NCI-H1417 (cell line): ENCODE data around the gene EPHB3.
"Not testable (repeated sequence)": the region's sequence is repeated elsewhere in the genome, so short reads cannot be mapped to it uniquely, and the experiment has no call there.

Experiments
- DNase-seq, 3 experiments: peaks; one replicate each; lab custom pipeline; 2025; lab: John Stamatoyannopoulos, UW

Gene EPHB3

DNA sequence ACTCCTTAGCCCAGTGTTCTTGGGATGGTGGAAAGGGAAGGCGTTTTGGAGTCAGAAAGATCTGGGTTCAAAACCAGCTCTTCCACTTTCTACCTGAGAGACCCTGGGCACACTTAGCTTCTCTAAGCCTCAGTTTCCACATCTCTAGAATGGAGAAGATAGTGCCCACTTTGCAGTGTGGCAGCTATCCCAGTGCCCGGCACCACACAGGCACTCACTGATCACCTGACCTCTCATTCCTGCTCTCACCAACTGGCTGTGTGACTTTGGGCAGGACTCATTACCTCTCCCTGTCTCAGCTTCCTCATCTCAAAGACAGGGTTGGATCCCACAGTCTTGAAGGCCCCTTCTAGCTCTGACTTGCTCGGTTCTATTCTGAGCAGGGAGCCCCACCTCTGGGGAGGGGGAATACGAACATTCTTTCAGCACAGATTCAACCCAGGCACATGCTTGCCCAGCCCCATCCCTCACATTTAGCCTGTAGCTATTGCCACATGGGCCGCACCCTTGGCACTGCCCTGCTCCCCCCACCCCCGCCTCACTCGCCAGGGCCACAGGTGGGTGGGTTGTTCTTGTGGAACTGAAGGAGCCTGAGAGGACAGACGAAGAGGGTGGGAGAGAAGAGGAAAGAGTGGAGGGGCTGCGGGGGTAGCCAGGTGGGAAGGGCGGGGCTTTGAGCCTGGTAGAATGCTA, 39.2 kb downstream of the EPHB3 start:
- peak in 2 of 3 experiments; percentile 29 to 48 for DNase-seq

DNA sequence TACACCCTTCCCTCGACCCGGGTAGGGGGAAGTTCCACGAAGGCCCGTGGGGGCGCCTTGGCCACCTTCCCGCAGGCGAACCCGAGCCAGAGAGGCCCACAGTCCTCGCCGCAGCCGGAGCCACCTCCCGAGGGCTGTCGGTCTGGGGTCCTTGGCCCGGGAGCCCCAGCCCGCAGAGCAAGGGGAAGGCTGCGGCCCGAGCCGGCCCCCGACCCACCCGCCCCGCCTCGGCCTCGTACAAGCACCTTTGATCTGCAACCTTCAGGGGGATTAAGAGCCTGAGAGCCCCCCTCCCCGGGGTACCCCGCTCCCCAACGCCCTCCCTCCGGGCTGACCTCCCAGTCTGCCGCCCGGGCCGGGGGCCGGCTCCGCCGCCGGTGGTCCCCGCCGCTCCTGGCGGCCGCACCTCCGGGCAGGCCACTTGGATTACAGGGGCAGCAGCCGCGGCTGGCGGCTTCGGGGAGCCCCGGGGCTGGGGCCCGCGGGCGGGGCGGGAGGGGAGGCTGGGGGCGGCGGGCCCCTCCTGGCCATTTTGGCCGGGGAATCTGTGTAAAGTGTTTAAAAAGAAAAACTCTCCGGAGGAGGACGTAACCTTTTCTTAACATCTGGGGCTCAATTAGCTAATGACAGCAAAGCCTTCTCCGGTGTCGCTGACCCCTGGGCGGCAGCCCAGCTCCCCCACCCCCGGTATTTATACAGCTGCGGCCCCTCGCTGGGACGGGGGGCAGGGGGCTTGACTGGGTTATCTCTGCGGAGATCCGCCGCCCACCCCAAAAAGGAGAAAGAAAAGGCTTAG, 40.2 kb downstream of the EPHB3 start:
- DNase-seq, result peak in 2 of 3 experiments; percentile 67 to 69

DNA sequence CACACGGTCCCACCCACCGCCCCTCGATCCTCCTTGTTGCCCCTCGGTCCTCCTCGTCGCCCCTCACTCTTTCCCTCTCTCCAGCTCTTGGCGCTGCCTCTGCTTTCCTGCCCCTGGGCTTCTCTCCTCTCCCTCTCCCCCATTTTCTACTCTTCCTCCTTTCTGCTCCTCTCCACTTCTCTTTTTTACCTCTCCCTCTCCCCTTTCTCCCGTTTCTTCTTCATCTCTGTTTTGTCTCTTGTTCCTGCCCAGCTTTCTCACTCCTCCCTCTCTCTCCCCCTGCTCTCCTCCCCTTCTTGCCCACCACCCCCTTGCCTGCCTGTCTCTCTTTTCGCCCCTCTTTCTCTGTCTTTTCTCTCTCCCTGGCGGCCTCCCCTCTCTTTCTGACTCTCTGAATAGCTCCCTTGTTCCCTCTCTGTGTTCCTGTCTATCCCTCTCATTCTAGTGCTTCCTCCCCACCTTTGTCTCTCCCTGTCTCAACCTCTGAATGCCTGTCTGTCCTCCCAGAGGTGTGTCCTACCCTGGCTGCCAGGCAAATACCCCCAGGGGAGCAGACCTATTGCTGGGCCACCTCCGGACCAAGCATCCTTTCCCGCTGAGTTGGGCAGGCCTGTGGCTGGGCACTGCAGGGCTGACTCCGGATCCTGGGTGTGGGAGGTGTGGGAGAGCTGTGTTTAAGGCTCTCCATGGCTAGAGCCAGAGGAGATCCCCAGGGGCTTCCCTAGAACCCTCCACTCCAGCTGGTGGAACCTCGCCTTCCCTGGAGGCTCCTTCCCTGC, 41.0 kb downstream of the EPHB3 start:
- peak in 2 of 3 experiments; percentile 64 to 82 for DNase-seq

DNA sequence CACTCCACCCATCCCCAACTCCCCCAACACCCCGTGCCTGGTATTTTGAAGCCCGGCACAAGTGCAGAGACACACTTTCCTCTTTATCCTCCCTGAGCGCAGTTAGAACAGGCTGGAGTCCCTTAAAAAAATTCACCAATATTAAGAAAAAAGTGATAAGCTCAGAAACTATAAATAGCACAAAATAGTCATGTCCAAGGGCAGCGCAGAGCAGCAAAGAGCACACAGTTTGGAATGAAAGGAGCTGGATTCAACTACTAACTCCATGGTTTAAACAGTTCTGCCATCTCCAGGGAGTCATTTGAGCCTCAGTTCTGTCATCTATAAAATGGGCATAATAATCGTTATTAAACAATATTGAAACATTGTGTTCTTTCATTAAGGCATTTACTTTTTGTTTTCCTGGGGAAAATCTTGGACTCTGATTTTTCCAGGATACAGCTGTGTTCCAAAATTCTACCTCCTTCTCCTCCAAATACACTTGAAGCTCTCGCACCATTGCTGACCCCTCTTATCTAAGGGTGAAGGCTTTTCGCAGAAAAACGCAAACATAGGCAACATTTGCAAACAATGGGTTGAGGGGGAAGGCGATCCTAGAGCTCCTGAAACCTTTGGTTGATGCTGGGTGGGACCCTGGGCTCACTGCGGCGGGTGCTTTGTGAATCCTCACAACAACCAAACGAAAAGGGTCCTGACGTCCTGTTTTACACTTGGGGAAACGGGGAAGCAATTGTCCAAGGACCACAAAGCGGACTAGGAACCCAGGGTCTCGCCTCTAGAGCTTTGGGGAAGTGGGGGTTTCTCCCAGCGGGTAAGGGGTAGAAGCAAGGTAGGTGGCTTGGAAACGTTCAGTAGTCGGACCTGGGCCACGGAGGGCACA, 41.8 kb downstream of the EPHB3 start:
- DNase-seq, result no peak

GRCh38 chr3:184604039-184604601, 42.5 kb downstream of the EPHB3 start:
- DNase-seq, result no peak

GRCh38 chr3:184604615-184605290, 43.2 kb downstream of the EPHB3 start:
- no peak for DNase-seq

DNA sequence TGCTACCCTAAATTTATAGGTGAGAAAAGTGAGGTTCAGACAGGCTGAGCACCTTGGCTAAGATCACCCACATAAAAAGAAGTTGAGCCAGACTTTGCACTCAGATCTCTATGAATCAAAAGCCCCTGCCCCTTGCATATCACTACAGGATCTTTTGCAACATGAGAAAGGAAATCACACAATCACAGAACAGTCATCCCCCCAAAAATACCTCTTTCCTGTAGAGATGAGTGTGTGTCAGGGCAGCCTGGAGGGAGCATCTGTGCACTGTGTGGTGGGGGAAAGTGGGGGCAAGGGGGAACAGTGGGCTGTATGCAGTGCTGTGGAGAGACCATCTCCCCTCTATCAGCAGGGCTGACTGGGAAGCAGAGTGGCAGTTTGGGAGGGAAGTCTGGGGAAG, 46.6 kb downstream of the EPHB3 start:
- DNase-seq, result no peak

- DNase-seq, result no peak
Observed at GRCh38 chr3:184609476-184610244, 48.1 kb downstream of the EPHB3 start.

GRCh38 chr3:184610245-184610871, 48.8 kb downstream of the EPHB3 start:
- DNase-seq, result no peak

GRCh38 chr3:184611607-184612281, 50.2 kb downstream of the EPHB3 start:
- no peak for DNase-seq

GRCh38 chr3:184615396-184615795, 53.8 kb downstream of the EPHB3 start:
- no peak for DNase-seq

DNA sequence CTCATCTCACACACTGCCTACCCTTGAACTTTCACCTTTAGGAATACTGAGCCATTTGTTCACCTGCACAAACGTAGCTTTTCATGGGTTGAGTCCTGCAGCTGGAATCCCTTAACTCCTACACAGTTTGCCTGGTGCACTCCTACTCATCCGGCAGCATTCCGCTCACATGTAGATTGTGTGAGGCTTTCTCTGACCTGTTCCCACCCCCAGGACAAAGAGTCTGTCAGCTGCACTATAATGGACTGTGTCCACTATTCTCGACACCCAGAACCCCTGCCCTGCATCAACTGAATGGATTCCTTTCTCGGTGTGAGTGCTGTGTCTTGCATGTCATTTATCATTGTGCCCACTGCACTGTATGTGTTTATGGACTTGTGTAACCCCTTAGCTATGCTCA, 54.9 kb downstream of the EPHB3 start:
- no peak for DNase-seq

GRCh38 chr3:184617306-184617705, 55.7 kb downstream of the EPHB3 start:
- not testable (repeated sequence) for DNase-seq

GRCh38 chr3:184618811-184619210, 57.2 kb downstream of the EPHB3 start:
- no peak for DNase-seq

GRCh38 chr3:184619369-184619768, 57.8 kb downstream of the EPHB3 start:
- DNase-seq, result no peak

DNA sequence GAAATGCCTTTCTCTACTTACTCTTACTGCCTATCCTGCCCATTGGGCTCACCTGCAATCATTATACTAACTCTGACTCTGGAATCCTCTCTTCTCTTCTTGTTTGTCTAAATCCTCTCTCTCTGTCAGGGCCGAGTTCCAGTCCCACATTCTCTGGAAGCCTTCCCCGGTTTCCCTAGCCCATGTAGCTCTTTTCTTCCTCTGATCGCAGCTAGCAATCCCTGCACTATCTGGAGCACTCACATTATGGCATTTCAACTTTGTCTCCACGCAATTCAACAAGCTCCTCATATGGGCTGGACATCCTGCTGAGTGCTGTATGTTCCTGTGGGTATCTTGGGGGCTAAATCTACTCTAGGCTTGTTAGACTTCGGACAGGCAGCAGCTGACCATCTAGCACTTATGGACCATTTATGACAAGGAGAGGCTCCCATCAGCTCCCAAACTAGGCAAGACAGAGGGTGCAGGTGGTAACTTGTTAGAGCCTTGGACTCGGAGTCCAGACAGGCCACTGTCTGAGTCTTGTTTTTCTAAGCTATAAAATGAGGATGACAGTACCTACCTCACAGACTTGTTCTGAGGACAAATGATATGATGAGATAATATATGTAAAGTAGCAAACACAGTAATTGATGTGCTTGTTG, 58.3 kb downstream of the EPHB3 start:
- DNase-seq, result no peak

GRCh38 chr3:184620475-184621119, 59.0 kb downstream of the EPHB3 start:
- DNase-seq, result no peak

DNA sequence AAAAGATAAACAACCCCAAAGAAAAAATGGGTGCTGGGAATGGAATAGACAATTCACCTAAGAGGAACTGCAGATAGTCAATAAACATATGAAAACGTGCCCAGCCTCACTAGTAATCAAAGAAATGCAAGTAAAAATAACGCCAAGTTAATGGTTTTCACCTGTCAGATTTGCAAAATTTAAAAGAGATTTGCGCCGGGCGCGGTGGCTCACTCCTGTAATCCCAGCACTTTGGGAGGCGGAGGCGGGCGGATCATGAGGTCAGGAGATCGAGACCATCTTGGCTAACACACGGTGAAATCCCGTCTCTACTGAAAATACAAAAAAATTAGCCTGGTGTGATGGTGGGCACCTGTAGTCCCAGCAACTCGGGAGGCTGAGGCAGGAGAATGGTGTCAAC, 60.6 kb downstream of the EPHB3 start:
- not testable (repeated sequence) for DNase-seq
